HUES6 (cell line): ENCODE data around the gene LHX3.

Source experiments
- H3K27ac ChIP-seq: 2 replicates; pipeline ENCODE4 v1.7.0; 2013; ENCODE audit warnings: low read depth, mild to moderate bottlenecking, low read length, inconsistent platforms
- H3K27me3 ChIP-seq: 2 replicates; pipeline ENCODE4 v1.6.1; 2013; ENCODE audit warnings: low read length; ENCODE audit not compliant: control insufficient read depth, insufficient read depth
- H3K36me3 ChIP-seq: 2 replicates; pipeline ENCODE4 v1.6.1; 2013; ENCODE audit warnings: low read length; ENCODE audit not compliant: control insufficient read depth, insufficient read depth
- H3K4me1 ChIP-seq: 2 replicates; pipeline ENCODE4 v1.6.1; 2013; ENCODE audit warnings: low read length; ENCODE audit not compliant: control insufficient read depth, insufficient read depth
- H3K4me3 ChIP-seq: 2 replicates; pipeline ENCODE4 v1.5.1; 2013; ENCODE audit warnings: low read depth, low read length
- H3K9ac ChIP-seq: one replicate; pipeline ENCODE4 v1.6.1; 2013; ENCODE audit warnings: mild to moderate bottlenecking, low read length
- H3K9me3 ChIP-seq: 2 replicates; pipeline ENCODE4 v1.6.1; 2013; ENCODE audit warnings: low read depth, low read length; ENCODE audit not compliant: control insufficient read depth, insufficient read depth

LHX3 gene

GRCh38 chr9:136211441-136212344, 6.8 kb upstream of the LHX3 start:
- Histone ChIP-seq H3K4me3 (no peak overlapping the region), H3K9ac (no peak overlapping the region), H3K4me1 (peaks cover under 1% of the 10 kb centered on the region; the same call in 1 of the 2 replicates), H3K27ac (no peak overlapping the region), H3K36me3 (peaks cover 47% of the 10 kb centered on the region), H3K9me3 (peaks cover 3% of the 10 kb centered on the region; the same call in 1 of the 2 replicates), H3K27me3 (peaks cover 2% of the 10 kb centered on the region; the same call in 1 of the 2 replicates)

DNA sequence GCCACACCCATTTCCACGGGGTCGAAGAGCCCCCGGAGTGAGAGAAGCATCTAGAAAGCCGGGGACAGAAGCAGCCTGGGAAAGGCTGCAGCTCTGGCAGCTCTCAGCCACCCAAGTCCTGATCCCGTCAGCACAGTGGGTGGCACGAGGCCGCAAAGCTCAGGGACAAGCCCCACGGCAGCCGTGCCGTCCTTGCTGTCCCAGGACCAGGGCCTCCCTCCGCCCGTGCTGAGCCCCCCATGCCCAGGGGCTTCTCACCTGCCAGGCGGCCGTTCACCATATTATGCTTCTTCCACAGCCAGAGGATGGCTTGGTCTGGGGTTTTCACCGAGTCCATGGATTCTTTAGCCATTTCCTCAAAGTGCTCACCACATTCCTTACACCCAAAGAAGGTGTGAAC, 6.1 kb upstream of the LHX3 start:
- Histone ChIP-seq H3K36me3 (peaks cover 43% of the 10 kb centered on the region), H3K9me3 (peaks cover 3% of the 10 kb centered on the region; the same call in 1 of the 2 replicates), H3K9ac (no peak overlapping the region), H3K27me3 (peaks cover 8% of the 10 kb centered on the region; the same call in 1 of the 2 replicates), H3K4me3 (no peak overlapping the region), H3K27ac (no peak overlapping the region), H3K4me1 (no peaks in the 10 kb centered on the region)

DNA sequence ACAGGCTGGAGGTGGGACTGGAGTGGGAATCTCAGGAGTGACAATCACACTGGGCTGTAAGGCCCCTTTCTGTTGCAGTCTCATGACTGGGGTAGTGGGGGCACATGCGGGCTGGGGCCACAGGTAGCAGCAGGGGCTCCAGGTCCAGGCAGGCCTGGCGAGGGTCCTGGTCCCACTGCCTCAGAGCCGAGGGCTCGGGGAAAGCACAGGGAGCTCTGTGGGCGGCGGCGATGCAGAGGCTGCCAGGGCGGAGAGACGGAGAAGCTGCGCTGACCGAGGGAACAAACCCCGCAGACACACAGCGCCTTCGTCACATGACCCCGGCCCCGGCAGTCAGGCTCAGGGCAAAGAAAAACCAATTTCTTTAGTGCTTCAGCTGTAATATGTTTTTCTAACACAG, 5.3 kb upstream of the LHX3 start:
- H3K27ac ChIP-seq = no peak overlapping the region

DNA sequence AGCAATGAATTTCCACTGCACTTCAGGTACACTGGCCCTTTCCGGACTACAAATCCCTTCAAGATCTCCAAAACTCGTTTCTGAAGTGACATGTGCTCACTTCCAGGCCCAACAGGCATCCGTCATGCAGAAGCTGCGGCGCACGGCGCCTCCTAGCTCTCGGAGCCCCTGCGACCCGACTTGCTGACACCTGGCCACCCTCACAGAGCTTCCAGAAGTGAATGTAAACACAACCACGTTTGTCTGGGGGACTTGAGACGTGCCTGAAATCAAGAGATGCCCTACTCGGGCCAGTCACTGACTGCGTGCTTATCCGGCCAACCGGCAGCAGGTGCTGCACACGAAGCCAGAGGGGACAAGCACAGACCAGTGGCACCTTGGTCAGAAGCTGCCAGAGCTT, 4.9 kb upstream of the LHX3 start:
- H3K9ac ChIP-seq = no peak overlapping the region
- peaks cover 3% of the 10 kb centered on the region; the same call in 1 of the 2 replicates for H3K9me3 ChIP-seq
- peaks cover 20% of the 10 kb centered on the region for H3K27me3 ChIP-seq
- H3K27ac ChIP-seq = no peak overlapping the region
- 0 out of 2 replicates have a peak, but pooled peaks cover 2% of the 10 kb centered on the region for H3K4me1 ChIP-seq
- peaks cover 34% of the 10 kb centered on the region for H3K36me3 ChIP-seq
- H3K4me3 ChIP-seq = no peak overlapping the region

More for the DNA sequence above, 5.3 kb upstream of the LHX3 start:
- Histone ChIP-seq H3K4me3 (no peak overlapping the region), H3K4me1 (0 out of 2 replicates have a peak, but pooled peaks cover 1% of the 10 kb centered on the region), H3K27me3 (peaks cover 16% of the 10 kb centered on the region), H3K9ac (no peak overlapping the region), H3K9me3 (peaks cover 3% of the 10 kb centered on the region; the same call in 1 of the 2 replicates), H3K36me3 (peaks cover 38% of the 10 kb centered on the region)

- Histone ChIP-seq H3K4me3 (no peak overlapping the region), H3K27ac (no peak overlapping the region), H3K36me3 (peaks cover 28% of the 10 kb centered on the region), H3K9me3 (peaks cover 1% of the 10 kb centered on the region; the same call in 1 of the 2 replicates), H3K4me1 (0 out of 2 replicates have a peak, but pooled peaks cover 2% of the 10 kb centered on the region), H3K9ac (no peak overlapping the region), H3K27me3 (peaks cover 26% of the 10 kb centered on the region)
Measured at GRCh38 chr9:136209232-136209631, 4.3 kb upstream of the LHX3 start.

- Histone ChIP-seq H3K36me3 (peaks cover 23% of the 10 kb centered on the region), H3K9ac (no peak overlapping the region), H3K9me3 (no peaks in the 10 kb centered on the region), H3K27ac (no peak overlapping the region), H3K4me3 (no peak overlapping the region), H3K4me1 (0 out of 2 replicates have a peak, but pooled peaks cover 2% of the 10 kb centered on the region), H3K27me3 (peaks cover 31% of the 10 kb centered on the region)
Measured at GRCh38 chr9:136208675-136209074, 3.7 kb upstream of the LHX3 start.

- Histone ChIP-seq H3K27me3 (peaks cover 42% of the 10 kb centered on the region), H3K9ac (no peak overlapping the region), H3K36me3 (peaks cover 13% of the 10 kb centered on the region)
Measured at GRCh38 chr9:136207616-136208015, 2.7 kb upstream of the LHX3 start.

GRCh38 chr9:136206602-136207275, 1.8 kb upstream of the LHX3 start:
- Histone ChIP-seq H3K4me3 (no peak overlapping the region), H3K4me1 (0 out of 2 replicates have a peak, but pooled peaks cover 2% of the 10 kb centered on the region), H3K27ac (no peak overlapping the region), H3K9ac (no peak overlapping the region), H3K36me3 (peaks cover 13% of the 10 kb centered on the region), H3K9me3 (no peaks in the 10 kb centered on the region), H3K27me3 (peaks cover 51% of the 10 kb centered on the region)

More at GRCh38 chr9:136207616-136208015, 2.7 kb upstream of the LHX3 start:
- Histone ChIP-seq H3K9me3 (no peaks in the 10 kb centered on the region), H3K27ac (no peak overlapping the region), H3K4me1 (0 out of 2 replicates have a peak, but pooled peaks cover 2% of the 10 kb centered on the region), H3K4me3 (no peak overlapping the region)

- Histone ChIP-seq H3K27ac (no peak overlapping the region), H3K4me3 (no peak overlapping the region), H3K36me3 (peaks cover 10% of the 10 kb centered on the region), H3K4me1 (0 out of 2 replicates have a peak, but pooled peaks cover 2% of the 10 kb centered on the region), H3K9ac (no peak overlapping the region), H3K9me3 (no peaks in the 10 kb centered on the region), H3K27me3 (peaks cover 62% of the 10 kb centered on the region)
Measured at GRCh38 chr9:136205707-136205992, 722 bp upstream of the LHX3 start.

GRCh38 chr9:136204145-136204805, 653 bp downstream of the LHX3 start:
- H3K9ac ChIP-seq = no peak overlapping the region
- H3K27me3 ChIP-seq = peaks cover 75% of the 10 kb centered on the region
- peaks cover 10% of the 10 kb centered on the region for H3K36me3 ChIP-seq
- no peak overlapping the region for H3K27ac ChIP-seq
- H3K4me3 ChIP-seq = no peak overlapping the region
- H3K9me3 ChIP-seq = no peaks in the 10 kb centered on the region
- H3K4me1 ChIP-seq = peaks cover 6% of the 10 kb centered on the region; the same call in 1 of the 2 replicates
